Measurements from ENCODE around the gene MRPL12.

Gene MRPL12

GRCh38 chr17:81719410-81720266 lies 16.5 kb downstream of the MRPL12 start:
- CTCF ChIA-PET: interaction anchor here (0.5 kb wide), 1 partner anchor 299 kb away, joined by 3 read pairs; no protein-coding TSS in a partner anchor
- TF ChIP-seq ZNF837 (tag by site-specific recombination; IDR thresholded peaks at IDR 0.05) (no peak), FEZF1 (tag by site-specific recombination; IDR thresholded peaks at IDR 0.05) (no peak), ZNF449 (tag by site-specific recombination; IDR thresholded peaks at IDR 0.05) (no peak), ZNF777 (tag by site-specific recombination; IDR thresholded peaks at IDR 0.05; ENCODE audit: borderline replicate concordance) (no peak), ZBTB8A (tag by site-specific recombination; IDR thresholded peaks at IDR 0.05) (0 out of 2 replicates have a peak, but pooled peaks have one; percentile 11), ZNF830 (tag by site-specific recombination; IDR thresholded peaks at IDR 0.05; ENCODE audit: low read depth) (no peak), ZNF707 (tag by site-specific recombination; IDR thresholded peaks at IDR 0.05) (no peak), TCF7L2 (IDR thresholded peaks at IDR 0.05; ENCODE audit: borderline replicate concordance, low read depth, low read length) (no peak), ZFHX2 (tag by site-specific recombination; conservative IDR thresholded peaks at IDR 0.05) (peak; percentile 72), EGR2 (tag by site-specific recombination; IDR thresholded peaks at IDR 0.05; ENCODE audit: low read depth) (peak; percentile 48; the same call in 1 of the 2 replicates)
- H3K9me3 ChIP-seq (ENCODE audit: control insufficient read depth, insufficient read depth, low read depth, low read length): no peaks in the 10 kb centered on the region
- peaks cover 9 to 57% of the 10 kb centered on the region in 2 experiments; a peak in 2 of 3 replicates for H3K36me3 ChIP-seq (ENCODE audit: control insufficient read depth in 2 of 2, insufficient read depth in 1 of 2, low read length in 2 of 2)
- no peak overlapping the region for H3K4me3 ChIP-seq (ENCODE audit: low read depth, low read length)
- no peak overlapping the region for H3K27ac ChIP-seq (ENCODE audit: extremely low read depth, low read depth, low read length)
- POLR2A ChIA-PET: interaction anchor here (0.7 to 6.5 kb wide), 3 partner anchors 7 to 18 kb away, joined by 3 to 55 read pairs (median 5); partner anchors contain the start of genes MRPL12 and SLC25A10
- H3K4me1 ChIP-seq (ENCODE audit: control insufficient read depth, insufficient read depth, low read length): peaks cover 5% of the 10 kb centered on the region

- POLR2A ChIA-PET: interaction anchor here (1.0 to 6.5 kb wide), 3 partner anchors 8 to 96 kb away, joined by 3 to 55 read pairs (median 15); partner anchors contain the start of genes MRPL12 and SLC25A10
- Histone ChIP-seq H3K36me3 (ENCODE audit: control insufficient read depth in 2 of 2, insufficient read depth in 1 of 2, low read length in 2 of 2) (peaks cover 9 to 49% of the 10 kb centered on the region in 2 experiments; a peak in 2 of 3 replicates), H3K4me3 (ENCODE audit: low read depth, low read length) (no peak overlapping the region), H3K9me3 (ENCODE audit: control insufficient read depth, insufficient read depth, low read depth, low read length) (no peaks in the 10 kb centered on the region), H3K27ac (ENCODE audit: extremely low read depth, low read depth, low read length) (peak overlapping the region; percentile 22; the same call in 1 of the 2 replicates), H3K4me1 (ENCODE audit: control insufficient read depth, insufficient read depth, low read length) (peaks cover 5% of the 10 kb centered on the region)
- CTCF ChIA-PET: interaction anchor here (0.5 kb wide), 1 partner anchor 298 kb away, joined by 3 read pairs; no protein-coding TSS in a partner anchor
- no peak for TF ChIP-seq PATZ1 (tag by site-specific recombination; IDR thresholded peaks at IDR 0.05)
- TF ChIP-seq ZNF335 (tag by site-specific recombination; conservative IDR thresholded peaks at IDR 0.05): no peak
- no peak for TF ChIP-seq SCRT2 (tag by site-specific recombination; IDR thresholded peaks at IDR 0.05)
- no peak for TF ChIP-seq GLI2 (tag by site-specific recombination; IDR thresholded peaks at IDR 0.05; ENCODE audit: borderline replicate concordance, low read depth)
- peak; percentile 54 for TF ChIP-seq ZIC2 (tag by site-specific recombination; IDR thresholded peaks at IDR 0.05)
Observed at GRCh38 chr17:81720267-81721071, 17.3 kb downstream of the MRPL12 start.

All from HEK293 (cell line).